Activated CD4-positive, alpha-beta memory T cell treated with anti-CD3 and anti-CD28 coated beads, Interleukin-2, amount 10 ng/mL, durations not matched to agents 7 days and 5 days (primary cell): ENCODE results near the gene THSD7B. TPM values are rescaled to one million over a fixed set of nuclear protein-coding genes. Genes with fewer than 3 reads are reported as not detected.

Experiments used
- CTCF ChIA-PET: fragments of 350-600 bp; sonication (Branson Sonifier 250); formaldehyde crosslinking; loops from one replicate; lab custom pipeline; 2021; ENCODE audit warnings: antibody characterized with exemption, inconsistent platforms; lab: Charles Lee
- POLR2A ChIA-PET: fragments of 350-600 bp; sonication (Branson Sonifier 250); formaldehyde crosslinking; loops from one replicate; lab custom pipeline; 2021; ENCODE audit warnings: antibody characterized with exemption; lab: Charles Lee
- DNase-seq: peaks from one replicate; pipeline ENCODE4 v3.0.0-alpha.2; 2020
- H3K27ac Mint-ChIP-seq: one replicate; pipeline ENCODE4 v1.8.0; 2021; ENCODE audit warnings: mild to moderate bottlenecking, mixed read lengths
- H3K27me3 Mint-ChIP-seq: one replicate; pipeline ENCODE4 v1.8.0; 2021; ENCODE audit warnings: mixed read lengths
- H3K36me3 Mint-ChIP-seq: one replicate; pipeline ENCODE4 v1.8.0; 2021; ENCODE audit warnings: low read depth, mixed read lengths
- H3K4me1 Mint-ChIP-seq: one replicate; pipeline ENCODE4 v1.8.0; 2021; ENCODE audit warnings: mixed read lengths
- H3K4me3 Mint-ChIP-seq: one replicate; pipeline ENCODE4 v1.8.0; 2021; ENCODE audit warnings: mild to moderate bottlenecking, mixed read lengths
- H3K9me3 Mint-ChIP-seq: one replicate; pipeline ENCODE4 v1.8.0; 2021; ENCODE audit warnings: mixed read lengths
- total RNA-seq, 2 experiments: library from RNA; stranded (reverse); gene quantifications; one replicate each; pipeline ENCODE4 v1.2.3, GENCODE V29; 2021

THSD7B gene
- total RNA-seq, 2 experiments from 2014 or later: not detected

DNA sequence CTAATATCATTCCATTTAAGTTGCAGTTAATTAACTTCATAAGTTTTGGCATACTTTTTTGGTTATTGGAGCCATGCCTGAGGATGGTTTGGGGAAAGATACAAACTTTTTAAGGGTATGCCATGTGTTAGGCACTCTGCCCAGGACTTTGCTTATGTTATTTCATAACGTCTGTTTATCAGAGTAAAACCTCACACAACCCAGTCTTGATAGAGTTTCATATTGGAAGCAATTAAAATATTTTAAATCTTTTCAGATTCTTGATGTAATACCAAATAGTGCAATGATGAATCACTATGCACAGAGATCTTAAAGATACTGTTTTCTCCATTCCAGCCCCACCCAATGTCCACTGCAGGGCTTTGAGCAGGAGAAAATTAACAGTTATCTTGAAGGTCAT, 669.8 kb downstream of the THSD7B start:
- POLR2A ChIA-PET: no interaction called here
- CTCF ChIA-PET: no interaction called here
- H3K27ac Mint-ChIP-seq: no peak overlapping the region
- no peak for DNase-seq
- no peaks in the 10 kb centered on the region for H3K36me3 Mint-ChIP-seq
- peaks cover 8% of the 10 kb centered on the region for H3K9me3 Mint-ChIP-seq
- H3K4me3 Mint-ChIP-seq: no peak overlapping the region
- no peaks in the 10 kb centered on the region for H3K4me1 Mint-ChIP-seq
- H3K27me3 Mint-ChIP-seq: no peaks in the 10 kb centered on the region

GRCh38 chr2:137437386-137437785, 672.0 kb downstream of the THSD7B start:
- Mint-ChIP-seq H3K27me3 (no peaks in the 10 kb centered on the region), H3K4me1 (no peaks in the 10 kb centered on the region), H3K9me3 (peaks cover 4% of the 10 kb centered on the region), H3K36me3 (no peaks in the 10 kb centered on the region), H3K4me3 (no peak overlapping the region), H3K27ac (no peak overlapping the region)
- DNase-seq: no peak
- POLR2A ChIA-PET: no interaction called here
- CTCF ChIA-PET: no interaction called here

DNA sequence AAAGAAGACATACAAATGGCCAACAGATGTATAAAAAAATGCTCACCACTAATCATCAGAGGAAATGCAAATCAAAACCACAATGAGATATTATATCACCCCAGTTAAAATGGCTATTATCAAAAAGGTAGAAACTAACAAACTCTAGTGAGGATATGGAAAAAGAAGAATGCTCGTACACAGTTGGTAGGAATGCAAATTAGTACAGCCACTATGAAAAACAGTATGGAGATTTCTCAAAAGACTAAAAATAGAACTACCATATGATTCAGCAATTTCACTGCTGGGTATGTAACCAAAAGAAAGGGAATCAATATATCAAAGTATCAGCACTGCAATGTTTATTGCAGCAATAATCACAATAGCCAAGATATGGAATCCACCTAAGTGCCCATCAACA, 679.6 kb downstream of the THSD7B start:
- no peak for DNase-seq
- H3K27ac Mint-ChIP-seq: no peak overlapping the region
- CTCF ChIA-PET: no interaction called here

DNA sequence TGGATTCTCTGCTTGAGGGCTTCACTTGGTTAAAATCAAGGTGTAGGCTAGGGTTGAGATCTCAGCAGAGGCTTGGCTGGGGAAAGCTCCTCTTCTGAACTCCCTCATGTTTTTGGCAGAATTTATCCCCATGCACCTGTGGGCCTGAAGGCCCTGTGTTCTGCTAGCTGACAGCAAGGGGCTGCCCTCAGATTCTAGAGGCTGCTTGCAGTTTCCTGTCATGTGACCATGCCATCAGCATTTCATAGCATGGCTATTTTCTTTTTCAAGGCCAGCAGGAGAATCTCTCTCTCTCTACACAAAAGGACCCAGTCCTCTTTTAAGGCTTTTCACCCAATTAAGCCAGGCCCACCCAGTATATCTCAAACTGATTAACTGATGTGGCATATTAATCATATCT, 684.1 kb downstream of the THSD7B start:
- Mint-ChIP-seq H3K36me3 (no peaks in the 10 kb centered on the region), H3K4me1 (no peaks in the 10 kb centered on the region), H3K9me3 (peaks cover 5% of the 10 kb centered on the region), H3K27me3 (no peaks in the 10 kb centered on the region), H3K27ac (no peak overlapping the region), H3K4me3 (no peak overlapping the region)
- DNase-seq: no peak
- POLR2A ChIA-PET: no interaction called here
- CTCF ChIA-PET: no interaction called here

More for the DNA sequence above, 679.6 kb downstream of the THSD7B start:
- no peaks in the 10 kb centered on the region for H3K4me1 Mint-ChIP-seq
- H3K4me3 Mint-ChIP-seq: no peak overlapping the region
- POLR2A ChIA-PET: no interaction called here
- H3K36me3 Mint-ChIP-seq: no peaks in the 10 kb centered on the region
- H3K9me3 Mint-ChIP-seq: peaks cover 5% of the 10 kb centered on the region
- no peaks in the 10 kb centered on the region for H3K27me3 Mint-ChIP-seq

GRCh38 chr2:137454886-137455285, 689.5 kb downstream of the THSD7B start:
- Mint-ChIP-seq H3K36me3 (no peaks in the 10 kb centered on the region), H3K4me1 (no peaks in the 10 kb centered on the region), H3K9me3 (no peaks in the 10 kb centered on the region), H3K27ac (no peak overlapping the region), H3K4me3 (no peak overlapping the region), H3K27me3 (no peaks in the 10 kb centered on the region)
- ChIA-PET CTCF (no interaction called here), POLR2A (no interaction called here)
- no peak for DNase-seq

- Mint-ChIP-seq H3K36me3 (no peaks in the 10 kb centered on the region), H3K4me3 (no peak overlapping the region), H3K9me3 (no peaks in the 10 kb centered on the region), H3K27ac (no peak overlapping the region), H3K4me1 (no peaks in the 10 kb centered on the region), H3K27me3 (no peaks in the 10 kb centered on the region)
- DNase-seq: no peak
- POLR2A ChIA-PET: no interaction called here
- CTCF ChIA-PET: interaction anchor here (2.2 kb wide), 1 partner anchor 371 kb away, joined by 11 read pairs; no protein-coding TSS in a partner anchor
Measured at GRCh38 chr2:137467246-137467862, 702.0 kb downstream of the THSD7B start.

DNA sequence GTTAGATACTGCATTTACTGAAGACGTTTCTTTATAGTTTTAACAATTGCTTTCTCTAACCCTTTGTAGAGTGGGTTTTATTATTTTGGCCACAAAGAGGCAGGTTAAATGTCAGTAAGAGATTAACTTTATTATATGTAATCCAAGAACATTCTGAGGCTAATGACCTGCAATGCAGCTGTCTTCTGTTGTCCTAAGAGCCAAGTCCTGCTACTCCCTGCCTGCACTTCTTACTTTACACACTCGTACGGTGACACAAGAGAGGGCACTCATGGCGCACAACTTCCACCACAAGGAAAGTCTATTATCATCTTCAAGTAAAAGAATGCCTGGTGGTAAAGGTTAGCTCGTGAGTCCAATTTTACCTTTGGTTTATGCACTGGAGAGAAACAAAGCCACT, 727.9 kb downstream of the THSD7B start:
- Mint-ChIP-seq H3K36me3 (no peaks in the 10 kb centered on the region), H3K4me3 (no peak overlapping the region), H3K27me3 (no peaks in the 10 kb centered on the region), H3K9me3 (peaks cover 3% of the 10 kb centered on the region), H3K27ac (no peak overlapping the region), H3K4me1 (no peaks in the 10 kb centered on the region)
- CTCF ChIA-PET: no interaction called here
- no peak for DNase-seq
- POLR2A ChIA-PET: no interaction called here

DNA sequence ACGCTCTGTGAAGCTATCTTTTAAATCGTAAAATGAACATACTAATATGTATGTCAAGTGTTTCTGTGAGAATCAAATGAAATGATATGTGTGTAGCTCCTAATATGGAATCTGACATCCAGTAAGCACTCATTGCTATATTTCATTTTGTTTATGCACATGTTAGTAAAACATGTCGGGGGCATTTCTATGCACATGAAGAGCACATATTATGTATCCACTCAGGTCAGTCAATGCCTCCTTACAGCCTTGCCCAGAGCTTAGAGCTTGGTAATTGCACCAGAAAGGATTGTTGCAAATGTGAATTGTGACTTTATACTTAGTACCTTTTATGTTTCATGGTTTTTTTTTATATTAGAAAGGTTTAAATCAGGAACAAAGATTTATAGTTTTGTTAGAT, 735.3 kb downstream of the THSD7B start:
- H3K36me3 Mint-ChIP-seq: no peaks in the 10 kb centered on the region
- H3K27me3 Mint-ChIP-seq: no peaks in the 10 kb centered on the region
- DNase-seq: no peak
- no peak overlapping the region for H3K27ac Mint-ChIP-seq
- ChIA-PET POLR2A (no interaction called here), CTCF (no interaction called here)
- no peaks in the 10 kb centered on the region for H3K9me3 Mint-ChIP-seq
- no peak overlapping the region for H3K4me3 Mint-ChIP-seq
- H3K4me1 Mint-ChIP-seq: no peaks in the 10 kb centered on the region

- no peaks in the 10 kb centered on the region for H3K9me3 Mint-ChIP-seq
- ChIA-PET POLR2A (no interaction called here), CTCF (no interaction called here)
- H3K27ac Mint-ChIP-seq: no peak overlapping the region
- H3K4me3 Mint-ChIP-seq: no peak overlapping the region
- H3K36me3 Mint-ChIP-seq: no peaks in the 10 kb centered on the region
- no peaks in the 10 kb centered on the region for H3K27me3 Mint-ChIP-seq
- H3K4me1 Mint-ChIP-seq: no peaks in the 10 kb centered on the region
- no peak for DNase-seq
Measured at GRCh38 chr2:137507237-137507636, 741.9 kb downstream of the THSD7B start.

GRCh38 chr2:137508739-137509384, 743.5 kb downstream of the THSD7B start:
- Mint-ChIP-seq H3K27me3 (no peaks in the 10 kb centered on the region), H3K36me3 (no peaks in the 10 kb centered on the region), H3K4me1 (no peaks in the 10 kb centered on the region), H3K27ac (no peak overlapping the region), H3K4me3 (no peak overlapping the region), H3K9me3 (no peaks in the 10 kb centered on the region)
- CTCF ChIA-PET: no interaction called here
- POLR2A ChIA-PET: no interaction called here
- DNase-seq: no peak

GRCh38 chr2:137511526-137511925, 746.2 kb downstream of the THSD7B start:
- no peaks in the 10 kb centered on the region for H3K4me1 Mint-ChIP-seq
- no peaks in the 10 kb centered on the region for H3K36me3 Mint-ChIP-seq
- no peaks in the 10 kb centered on the region for H3K27me3 Mint-ChIP-seq
- DNase-seq: no peak
- no peak overlapping the region for H3K4me3 Mint-ChIP-seq
- CTCF ChIA-PET: no interaction called here
- H3K27ac Mint-ChIP-seq: no peak overlapping the region
- POLR2A ChIA-PET: no interaction called here
- H3K9me3 Mint-ChIP-seq: no peaks in the 10 kb centered on the region

DNA sequence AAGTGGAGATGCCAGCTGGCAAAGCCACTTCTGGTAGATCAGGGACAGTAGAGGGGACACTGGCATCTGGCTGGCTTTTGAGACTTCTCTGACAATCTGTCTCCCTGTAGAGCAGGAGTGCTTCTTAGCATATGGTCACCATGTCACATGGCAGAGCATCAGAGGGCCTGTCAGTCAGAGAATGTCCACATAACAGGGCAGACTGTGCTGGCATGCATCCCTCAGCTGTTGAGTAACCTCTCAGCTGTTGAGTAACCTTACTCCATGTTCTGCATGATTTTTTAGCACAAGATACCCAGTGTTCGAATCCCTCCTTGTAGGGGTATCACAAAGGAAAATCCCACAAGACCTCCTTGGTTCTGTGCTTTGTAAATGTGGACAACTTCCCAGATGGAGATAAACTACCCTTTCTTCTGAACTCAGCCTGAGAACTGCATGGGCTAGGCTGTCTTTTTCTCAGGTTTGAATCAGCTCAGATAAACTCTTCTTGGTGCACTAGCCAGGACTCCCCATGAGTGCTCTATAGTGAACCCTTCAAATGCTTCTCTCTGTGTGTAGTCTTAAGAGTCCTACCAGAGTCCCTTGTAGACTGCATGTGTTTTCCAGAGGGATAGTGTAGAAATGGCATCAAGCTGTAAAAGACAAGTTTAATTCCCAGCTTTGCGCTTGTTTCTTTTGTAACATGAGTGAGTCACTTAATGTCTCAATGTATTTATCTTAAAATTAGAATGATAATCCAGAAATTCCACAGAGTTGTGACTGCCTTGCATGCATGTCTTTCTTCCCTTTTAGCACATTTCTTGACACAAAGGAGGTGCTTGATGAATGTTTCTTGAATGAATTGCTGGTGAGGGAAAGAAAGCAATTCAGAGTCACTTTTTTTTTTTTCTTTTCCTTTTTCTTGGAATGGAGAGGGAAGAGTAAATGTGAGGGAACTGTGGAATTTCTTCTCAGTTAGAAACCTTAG, 756.6 kb downstream of the THSD7B start:
- no peak overlapping the region for H3K4me3 Mint-ChIP-seq
- POLR2A ChIA-PET: no interaction called here
- CTCF ChIA-PET: no interaction called here
- no peak for DNase-seq
- H3K4me1 Mint-ChIP-seq: no peaks in the 10 kb centered on the region
- H3K27me3 Mint-ChIP-seq: no peaks in the 10 kb centered on the region
- no peaks in the 10 kb centered on the region for H3K36me3 Mint-ChIP-seq
- no peak overlapping the region for H3K27ac Mint-ChIP-seq
- H3K9me3 Mint-ChIP-seq: no peaks in the 10 kb centered on the region

DNA sequence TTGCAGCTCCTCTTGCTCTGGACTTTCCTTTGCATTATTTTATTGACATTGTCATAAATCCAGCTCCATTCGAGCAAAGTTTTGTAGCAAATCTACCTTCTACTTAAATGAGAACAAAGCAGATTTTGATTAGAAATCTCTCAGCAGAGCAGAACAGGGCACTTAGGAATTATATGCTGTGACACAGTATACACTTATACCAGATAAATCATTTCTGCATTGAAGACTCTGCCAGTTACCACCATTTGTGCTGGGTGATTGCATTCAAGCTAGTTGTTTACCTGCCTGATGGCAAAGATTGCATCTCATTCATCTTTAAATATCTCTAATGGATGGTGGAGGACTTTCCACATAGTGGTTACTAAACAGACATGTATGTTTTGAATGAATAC, 757.3 kb downstream of the THSD7B start:
- H3K36me3 Mint-ChIP-seq: no peaks in the 10 kb centered on the region
- ChIA-PET POLR2A (no interaction called here), CTCF (no interaction called here)
- no peak overlapping the region for H3K4me3 Mint-ChIP-seq
- no peaks in the 10 kb centered on the region for H3K27me3 Mint-ChIP-seq
- no peaks in the 10 kb centered on the region for H3K9me3 Mint-ChIP-seq
- no peak for DNase-seq
- no peaks in the 10 kb centered on the region for H3K4me1 Mint-ChIP-seq
- H3K27ac Mint-ChIP-seq: no peak overlapping the region
